Activated T-cell treated with anti-CD3 and anti-CD28 coated beads, Interleukin-2, amount 50 U/mL, for 72 hours (primary cell): Measurements from ENCODE around the gene LMO7. TPM values are rescaled to one million over a fixed set of nuclear protein-coding genes. Genes with fewer than 3 reads are reported as not detected.

ENCODE experiments used
- ATAC-seq, 2 donors: fragments of 150-1000 bp; cut with Tn5 transposase; replicated peaks in 1 of 2; 2 replicates each; pipeline ENCODE4 v1.10.0; 2021; ENCODE audit warnings: moderate library complexity in 2 of 2, mild to moderate bottlenecking in 1 of 2
- DNase-seq, 2 donors: peaks; one replicate each; pipeline ENCODE4 v3.0.0; 2021 to 2022; ENCODE audit warnings: mixed read lengths in 1 of 2
- H3K27ac Mint-ChIP-seq: one replicate; pipeline ENCODE4 v1.8.0; 2022; ENCODE audit warnings: mild to moderate bottlenecking, moderate library complexity, mixed read lengths
- H3K27me3 Mint-ChIP-seq: one replicate; pipeline ENCODE4 v1.8.0; 2022; ENCODE audit warnings: low read depth, mixed read lengths
- H3K36me3 Mint-ChIP-seq, 2 donors: one replicate each; pipeline ENCODE4 v1.8.0; 2022; ENCODE audit warnings: mixed read lengths in 2 of 2, mild to moderate bottlenecking in 1 of 2; ENCODE audit not compliant: insufficient read depth in 2 of 2
- H3K4me1 Mint-ChIP-seq: one replicate; pipeline ENCODE4 v1.8.0; 2022; ENCODE audit warnings: low read depth, mixed read lengths
- H3K4me3 Mint-ChIP-seq, 2 donors: one replicate each; pipeline ENCODE4 v1.8.0; 2022; ENCODE audit warnings: mild to moderate bottlenecking in 2 of 2, mixed read lengths in 2 of 2, moderate library complexity in 2 of 2
- H3K9me3 Mint-ChIP-seq, 2 donors: one replicate each; pipeline ENCODE4 v1.8.0; 2022; ENCODE audit warnings: mixed read lengths in 2 of 2
- total RNA-seq, 2 donors: library from RNA; stranded (reverse); gene quantifications; one replicate each; pipeline ENCODE4 v1.2.3, GENCODE V29; 2022

LMO7 gene
- total RNA-seq, 2 donors from 2014 or later, result 12.1 to 14.6 TPM

DNA sequence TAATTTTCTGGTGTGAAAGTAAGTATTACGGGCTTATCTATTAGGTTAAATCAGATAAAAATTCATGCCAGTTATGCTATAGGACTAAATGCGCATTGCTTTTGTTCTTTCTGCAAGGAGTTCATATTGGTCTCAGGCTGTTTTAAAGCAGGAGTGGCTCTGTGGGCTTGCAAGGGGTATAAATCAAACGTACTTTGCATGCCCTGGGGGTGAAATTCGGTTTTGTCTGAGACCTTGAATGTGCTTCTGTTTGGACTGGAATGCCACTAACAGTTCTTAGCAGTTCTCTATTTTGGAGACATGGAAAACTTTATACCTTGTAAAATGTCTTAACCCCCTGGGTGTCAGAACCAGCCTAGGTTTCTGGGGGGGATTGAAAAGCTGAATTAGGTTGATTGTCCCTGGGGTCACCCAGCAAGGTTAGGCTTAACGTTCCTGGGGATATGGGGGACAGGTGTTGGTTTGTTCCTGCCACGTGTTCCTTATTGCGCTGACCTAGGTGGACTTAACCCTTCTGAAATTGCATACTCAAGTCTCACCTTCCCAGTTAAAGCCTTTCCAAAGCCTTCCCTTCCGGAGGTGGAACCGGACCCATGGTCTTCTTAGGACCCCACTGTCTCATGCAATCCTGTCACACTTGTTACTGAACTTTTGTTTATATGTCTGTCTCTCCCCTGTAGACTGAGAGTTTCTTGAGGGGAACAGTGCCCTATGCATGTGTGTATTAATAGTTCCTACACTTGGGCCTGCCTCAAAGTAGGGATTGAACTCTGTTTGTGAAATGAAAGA lies 182.2 kb downstream of the LMO7 start:
- H3K9me3 Mint-ChIP-seq, result no peaks in the 10 kb centered on the region
- no peaks in the 10 kb centered on the region for H3K36me3 Mint-ChIP-seq
- H3K4me3 Mint-ChIP-seq, result no peak overlapping the region
- no peak for DNase-seq
- no peak overlapping the region for H3K27ac Mint-ChIP-seq
- H3K4me1 Mint-ChIP-seq, result no peaks in the 10 kb centered on the region
- no peaks in the 10 kb centered on the region for H3K27me3 Mint-ChIP-seq
- no peak for ATAC-seq

DNA sequence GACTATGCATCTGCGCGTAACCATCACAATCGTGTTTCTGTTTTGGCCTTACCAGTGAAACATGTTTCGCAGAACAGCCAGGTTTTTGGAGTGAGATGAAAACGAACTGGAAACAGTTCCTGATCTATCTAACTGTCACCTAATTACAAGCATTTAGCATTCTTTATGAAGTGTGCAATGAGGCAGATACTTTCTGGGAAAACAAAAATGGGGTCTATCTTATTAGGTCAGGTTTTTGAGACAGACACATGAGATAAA lies 182.8 kb downstream of the LMO7 start:
- no peak for DNase-seq
- no peaks in the 10 kb centered on the region for H3K4me1 Mint-ChIP-seq
- H3K36me3 Mint-ChIP-seq, result no peaks in the 10 kb centered on the region
- H3K9me3 Mint-ChIP-seq, result no peaks in the 10 kb centered on the region
- H3K27ac Mint-ChIP-seq, result no peak overlapping the region
- H3K4me3 Mint-ChIP-seq, result no peak overlapping the region
- H3K27me3 Mint-ChIP-seq, result no peaks in the 10 kb centered on the region
- ATAC-seq, result no peak

DNA sequence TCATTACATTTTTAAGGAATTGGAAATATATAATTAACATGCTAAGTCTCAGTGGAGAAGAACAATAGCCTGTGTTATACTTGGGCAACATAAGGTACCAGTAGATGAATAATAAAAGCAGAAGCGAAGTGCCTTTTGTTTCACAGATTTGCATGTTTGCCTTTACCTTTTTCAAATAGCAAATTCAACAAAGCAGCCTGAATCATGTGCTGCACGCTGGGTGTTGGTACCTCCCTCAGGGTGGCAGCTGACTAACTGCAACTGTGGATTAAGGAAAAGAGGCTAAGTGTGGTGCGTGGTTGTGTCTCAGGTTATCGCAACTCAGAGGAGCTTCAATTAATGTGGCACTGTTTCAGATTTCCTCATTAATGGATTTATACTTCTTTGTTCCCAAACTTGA lies 189.0 kb downstream of the LMO7 start:
- H3K36me3 Mint-ChIP-seq, result peaks cover 6 to 8% of the 10 kb centered on the region in 2 donors
- no peaks in the 10 kb centered on the region for H3K4me1 Mint-ChIP-seq
- no peak for ATAC-seq
- H3K9me3 Mint-ChIP-seq, result peaks cover 3 to 4% of the 10 kb centered on the region in 2 donors
- no peaks in the 10 kb centered on the region for H3K27me3 Mint-ChIP-seq
- H3K27ac Mint-ChIP-seq, result no peak overlapping the region
- no peak overlapping the region for H3K4me3 Mint-ChIP-seq
- no peak for DNase-seq

DNA sequence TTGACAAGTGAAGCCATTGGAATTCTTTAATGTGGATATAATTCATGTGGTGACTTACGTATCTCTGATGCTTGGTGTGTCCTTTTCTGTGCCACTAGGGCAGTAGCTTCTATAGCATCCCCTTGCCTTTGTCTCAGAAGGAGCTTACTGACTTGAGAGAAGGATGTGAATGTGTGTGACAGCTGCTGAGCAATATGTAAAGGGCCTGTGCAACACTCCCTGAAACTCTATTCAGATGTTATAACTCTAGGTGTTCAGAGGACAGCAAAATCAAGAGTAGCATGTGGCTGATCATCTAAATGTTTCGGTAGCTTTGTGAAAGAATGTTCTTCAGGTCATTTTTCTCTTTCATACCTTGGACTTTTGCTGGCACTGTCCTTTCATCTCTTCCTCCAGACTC lies 189.5 kb downstream of the LMO7 start:
- peaks cover 6 to 8% of the 10 kb centered on the region in 2 donors for H3K36me3 Mint-ChIP-seq
- no peak for DNase-seq
- ATAC-seq, result no peak

DNA sequence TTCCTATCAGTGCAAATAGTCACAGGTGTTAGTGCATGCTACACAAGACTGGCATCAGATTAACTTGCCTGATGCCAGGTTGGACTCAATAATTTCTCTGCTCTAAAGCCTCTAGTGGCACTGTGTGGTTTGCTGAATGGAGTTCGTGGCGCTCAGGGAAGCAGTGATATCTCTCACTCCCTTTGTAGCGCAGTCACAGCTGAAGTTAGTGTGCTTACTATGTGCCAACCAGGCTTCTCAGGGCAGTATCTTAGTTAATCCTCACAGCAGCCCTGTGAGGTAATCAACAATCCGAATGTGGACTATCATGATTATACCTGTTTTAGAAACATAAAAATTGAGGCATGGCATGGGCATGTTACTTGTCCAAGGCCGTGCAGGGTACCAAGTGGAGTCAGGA lies 190.3 kb downstream of the LMO7 start:
- Mint-ChIP-seq H3K9me3 (peaks cover 4 to 5% of the 10 kb centered on the region in 2 donors), H3K36me3 (peaks cover 6 to 8% of the 10 kb centered on the region in 2 donors), H3K4me1 (no peaks in the 10 kb centered on the region), H3K27ac (no peak overlapping the region), H3K27me3 (no peaks in the 10 kb centered on the region), H3K4me3 (no peak overlapping the region)
- DNase-seq (no peak), ATAC-seq (no peak)

More for the DNA sequence above, 189.5 kb downstream of the LMO7 start:
- no peaks in the 10 kb centered on the region for H3K4me1 Mint-ChIP-seq
- H3K27ac Mint-ChIP-seq, result no peak overlapping the region
- H3K9me3 Mint-ChIP-seq, result peaks cover 3 to 4% of the 10 kb centered on the region in 2 donors
- H3K27me3 Mint-ChIP-seq, result no peaks in the 10 kb centered on the region
- H3K4me3 Mint-ChIP-seq, result no peak overlapping the region

DNA sequence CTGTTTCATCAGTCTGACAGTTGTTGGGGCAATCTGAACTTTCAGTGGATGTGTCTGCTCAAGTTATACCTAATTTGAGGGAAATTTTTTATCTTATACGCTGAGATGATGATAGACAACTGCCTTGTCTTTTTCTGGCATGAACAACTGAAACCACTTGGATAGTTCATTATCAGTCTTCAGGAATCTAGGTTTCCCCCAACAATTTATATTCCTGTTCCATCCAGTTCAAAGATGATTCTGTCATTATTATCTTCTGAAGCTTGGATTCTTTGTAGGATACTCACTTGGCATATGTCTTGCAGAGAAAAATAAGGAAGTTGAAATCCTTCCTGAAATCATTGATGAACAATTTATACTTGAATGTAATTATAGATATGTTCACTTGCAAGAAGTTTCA lies 193.7 kb downstream of the LMO7 start:
- ATAC-seq (no peak), DNase-seq (no peak)
- Mint-ChIP-seq H3K4me1 (no peaks in the 10 kb centered on the region), H3K27ac (no peak overlapping the region), H3K9me3 (peaks cover 4 to 6% of the 10 kb centered on the region in 2 donors), H3K27me3 (no peaks in the 10 kb centered on the region), H3K4me3 (no peak overlapping the region), H3K36me3 (peaks cover 6 to 8% of the 10 kb centered on the region in 2 donors)

DNA sequence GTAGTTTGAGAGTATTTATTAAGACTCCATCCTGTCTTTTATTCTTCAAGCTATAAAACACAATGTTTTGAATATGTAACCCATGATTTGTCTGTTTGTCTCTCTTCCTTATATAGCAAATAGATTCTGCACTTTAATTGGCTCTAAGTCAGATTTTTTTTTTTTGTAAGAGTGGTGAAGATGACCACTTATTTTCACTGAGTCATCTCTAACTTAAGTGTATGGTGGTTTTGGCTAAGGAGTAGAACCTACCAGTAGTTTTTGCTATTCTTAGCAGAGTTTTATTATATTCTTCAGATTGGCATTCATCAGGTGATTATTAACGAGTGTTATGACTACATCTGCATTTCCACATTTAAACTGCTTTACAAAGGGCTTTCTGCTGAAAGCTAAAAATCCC lies 194.7 kb downstream of the LMO7 start:
- H3K27me3 Mint-ChIP-seq, result no peaks in the 10 kb centered on the region
- H3K36me3 Mint-ChIP-seq, result peaks cover 6 to 8% of the 10 kb centered on the region in 2 donors

GRCh38 chr13:75831389-75831788 lies 195.3 kb downstream of the LMO7 start:
- no peaks in the 10 kb centered on the region for H3K4me1 Mint-ChIP-seq
- ATAC-seq (no peak), DNase-seq (no peak)
- no peak overlapping the region for H3K27ac Mint-ChIP-seq
- H3K27me3 Mint-ChIP-seq, result no peaks in the 10 kb centered on the region
- peaks cover 6 to 8% of the 10 kb centered on the region in 2 donors for H3K36me3 Mint-ChIP-seq
- peaks cover 4 to 6% of the 10 kb centered on the region in 2 donors for H3K9me3 Mint-ChIP-seq
- H3K4me3 Mint-ChIP-seq, result no peak overlapping the region

More for the DNA sequence above, 194.7 kb downstream of the LMO7 start:
- no peak for ATAC-seq
- DNase-seq, result no peak
- Mint-ChIP-seq H3K27ac (no peak overlapping the region), H3K4me1 (no peaks in the 10 kb centered on the region), H3K4me3 (no peak overlapping the region), H3K9me3 (peaks cover 4 to 6% of the 10 kb centered on the region in 2 donors)

DNA sequence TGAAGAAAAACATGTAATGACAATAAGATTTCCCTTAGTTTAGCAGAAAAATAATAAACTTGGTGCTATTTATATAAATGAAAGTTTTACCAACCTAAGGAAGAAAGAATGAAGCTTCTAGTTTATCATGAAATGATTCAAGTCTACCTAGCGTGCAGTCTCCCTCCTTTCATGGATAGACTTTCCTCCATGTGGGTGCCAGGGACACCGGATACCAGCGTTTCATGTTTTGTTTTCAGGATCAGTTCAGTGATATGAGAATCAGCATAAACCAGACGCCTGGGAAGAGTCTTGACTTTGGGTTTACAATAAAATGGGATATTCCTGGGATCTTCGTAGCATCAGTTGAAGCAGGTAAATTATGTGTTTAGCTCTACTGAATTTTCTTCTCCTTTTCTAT lies 196.7 kb downstream of the LMO7 start:
- Mint-ChIP-seq H3K9me3 (peaks cover 4 to 6% of the 10 kb centered on the region in 2 donors), H3K27ac (no peak overlapping the region), H3K4me3 (no peak overlapping the region), H3K36me3 (peaks cover 5 to 6% of the 10 kb centered on the region in 2 donors), H3K27me3 (no peaks in the 10 kb centered on the region), H3K4me1 (no peaks in the 10 kb centered on the region)
- no peak for ATAC-seq
- DNase-seq, result no peak

GRCh38 chr13:75836441-75836840 lies 200.3 kb downstream of the LMO7 start:
- H3K27me3 Mint-ChIP-seq, result no peaks in the 10 kb centered on the region
- DNase-seq, result no peak
- ATAC-seq, result no peak
- peaks cover 0 to 3% of the 10 kb centered on the region in 2 donors for H3K36me3 Mint-ChIP-seq
- no peak overlapping the region for H3K4me3 Mint-ChIP-seq
- H3K27ac Mint-ChIP-seq, result no peak overlapping the region
- peaks cover 0 to under 1% of the 10 kb centered on the region in 2 donors for H3K9me3 Mint-ChIP-seq
- peaks cover under 1% of the 10 kb centered on the region for H3K4me1 Mint-ChIP-seq

DNA sequence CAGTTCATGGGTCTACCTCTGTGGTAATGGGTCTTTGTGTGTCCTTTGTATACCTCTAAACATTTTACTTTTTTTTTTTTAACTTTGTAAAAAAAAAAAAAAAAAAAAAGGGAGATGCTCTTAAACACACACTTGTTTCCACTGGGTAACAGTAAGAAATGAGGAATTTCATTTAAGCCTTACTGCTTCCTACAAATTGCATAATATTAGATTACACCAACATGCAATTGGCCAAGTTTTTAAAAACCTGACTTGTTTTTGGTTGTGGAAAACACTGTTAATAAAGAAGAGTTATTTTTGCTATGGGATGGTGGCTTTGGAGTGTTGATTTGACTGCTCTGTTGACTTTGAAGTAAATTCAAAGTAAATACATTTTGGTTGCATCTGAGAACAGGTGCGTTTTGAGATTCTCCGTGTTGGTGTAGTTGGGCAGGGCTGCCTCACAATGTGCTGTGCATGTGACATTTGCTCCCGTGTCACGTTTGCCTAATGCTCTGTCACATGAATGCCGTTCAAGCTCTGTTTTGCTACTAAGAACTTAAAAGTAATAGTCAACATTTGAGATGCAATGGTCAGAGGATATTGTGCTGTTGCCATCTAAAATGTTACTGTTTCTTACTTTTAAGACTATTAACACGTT lies 202.4 kb downstream of the LMO7 start:
- peaks cover 2 to 15% of the 10 kb centered on the region in 2 donors for H3K36me3 Mint-ChIP-seq
- H3K4me3 Mint-ChIP-seq, result no peak overlapping the region
- no peaks in the 10 kb centered on the region for H3K27me3 Mint-ChIP-seq
- H3K9me3 Mint-ChIP-seq, result peaks cover 0 to 3% of the 10 kb centered on the region in 2 donors
- no peak for ATAC-seq
- DNase-seq, result no peak
- H3K27ac Mint-ChIP-seq, result no peak overlapping the region
- H3K4me1 Mint-ChIP-seq, result peaks cover 10% of the 10 kb centered on the region

DNA sequence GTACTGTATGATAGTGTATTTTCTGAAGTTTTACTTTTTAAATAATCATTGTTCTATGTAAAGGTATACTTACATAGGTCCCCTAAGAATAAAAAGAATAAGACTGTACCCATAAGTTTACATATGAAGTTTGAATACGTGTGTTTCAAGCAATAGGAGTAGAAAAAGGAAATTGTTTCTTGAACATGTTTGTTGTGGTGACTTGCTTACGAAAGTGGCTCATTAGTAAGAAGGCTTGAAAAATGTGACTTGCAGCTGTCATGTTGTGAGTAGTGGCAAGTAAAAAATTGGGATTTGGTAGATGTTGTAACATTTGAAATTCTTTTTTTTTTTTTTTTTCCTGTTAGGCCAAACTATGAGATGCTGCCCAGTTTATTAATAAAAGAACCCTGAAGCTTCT lies 203.3 kb downstream of the LMO7 start:
- DNase-seq (no peak), ATAC-seq (no peak)
- H3K4me3 Mint-ChIP-seq, result no peak overlapping the region
- H3K9me3 Mint-ChIP-seq, result peaks cover 0 to 3% of the 10 kb centered on the region in 2 donors
- no peaks in the 10 kb centered on the region for H3K27me3 Mint-ChIP-seq
- H3K4me1 Mint-ChIP-seq, result peaks cover 10% of the 10 kb centered on the region
- peak overlapping the region; percentile 31 for H3K27ac Mint-ChIP-seq
- H3K36me3 Mint-ChIP-seq, result peaks cover 2 to 15% of the 10 kb centered on the region in 2 donors

- H3K4me1 Mint-ChIP-seq, result peaks cover 10% of the 10 kb centered on the region
- H3K27me3 Mint-ChIP-seq, result no peaks in the 10 kb centered on the region
- H3K36me3 Mint-ChIP-seq, result peaks cover 2 to 15% of the 10 kb centered on the region in 2 donors
- no peak overlapping the region for H3K27ac Mint-ChIP-seq
- no peak for DNase-seq
- H3K9me3 Mint-ChIP-seq, result peaks cover 0 to 3% of the 10 kb centered on the region in 2 donors
- ATAC-seq, result no peak
- H3K4me3 Mint-ChIP-seq, result no peak overlapping the region
Observed at GRCh38 chr13:75841905-75842304, 205.8 kb downstream of the LMO7 start.
